ENCODE measurements around the gene KSR2.

Gene KSR2

GRCh38 chr12:117827660-117828059 lies 141.1 kb downstream of the KSR2 start:
- TF ChIP-seq CTCF (IDR thresholded peaks at IDR 0.05; ENCODE audit: borderline replicate concordance, control extremely low read depth, extremely low read depth, insufficient read depth, missing control alignments) = no peak
- in situ Hi-C loops (cut with MboI; ENCODE audit: low sequenced_read_pairs, unreplicated experiment) = loop anchor here (25.0 kb wide), 2 partner anchors 465 to 615 kb away; partner anchors contain the start of gene NOS1
- DNase-seq (ENCODE audit: low spot score) = no peak

GRCh38 chr12:117825827-117826226 lies 143.0 kb downstream of the KSR2 start:
- in situ Hi-C loops (cut with MboI; ENCODE audit: low sequenced_read_pairs, unreplicated experiment) = loop anchor here (25.0 kb wide), 2 partner anchors 464 to 614 kb away; partner anchors contain the start of gene NOS1
- no peak for DNase-seq (ENCODE audit: low spot score)
- no peak for TF ChIP-seq CTCF (IDR thresholded peaks at IDR 0.05; ENCODE audit: borderline replicate concordance, control extremely low read depth, extremely low read depth, insufficient read depth, missing control alignments)

- in situ Hi-C loops (cut with MboI; ENCODE audit: low sequenced_read_pairs, unreplicated experiment) = no loop called here
- TF ChIP-seq CTCF (IDR thresholded peaks at IDR 0.05; ENCODE audit: borderline replicate concordance, control extremely low read depth, extremely low read depth, insufficient read depth, missing control alignments) = no peak
- no peak for DNase-seq (ENCODE audit: low spot score)
Measured at GRCh38 chr12:117821480-117822175, 147.2 kb downstream of the KSR2 start.

GRCh38 chr12:117820216-117820907 lies 148.4 kb downstream of the KSR2 start:
- TF ChIP-seq CTCF (IDR thresholded peaks at IDR 0.05; ENCODE audit: borderline replicate concordance, control extremely low read depth, extremely low read depth, insufficient read depth, missing control alignments) = no peak

GRCh38 chr12:117819160-117819559 lies 149.6 kb downstream of the KSR2 start:
- DNase-seq (ENCODE audit: low spot score) = no peak
- no peak for TF ChIP-seq CTCF (IDR thresholded peaks at IDR 0.05; ENCODE audit: borderline replicate concordance, control extremely low read depth, extremely low read depth, insufficient read depth, missing control alignments)
- in situ Hi-C loops (cut with MboI; ENCODE audit: low sequenced_read_pairs, unreplicated experiment) = no loop called here

More at GRCh38 chr12:117820216-117820907, 148.4 kb downstream of the KSR2 start:
- no peak for DNase-seq (ENCODE audit: low spot score)
- in situ Hi-C loops (cut with MboI; ENCODE audit: low sequenced_read_pairs, unreplicated experiment) = no loop called here

- in situ Hi-C loops (cut with MboI; ENCODE audit: low sequenced_read_pairs, unreplicated experiment) = no loop called here
- DNase-seq (ENCODE audit: low spot score) = no peak
Measured at GRCh38 chr12:117818400-117818799, 150.4 kb downstream of the KSR2 start.

More at GRCh38 chr12:117818400-117818799, 150.4 kb downstream of the KSR2 start:
- TF ChIP-seq CTCF (IDR thresholded peaks at IDR 0.05; ENCODE audit: borderline replicate concordance, control extremely low read depth, extremely low read depth, insufficient read depth, missing control alignments) = no peak
